NOMO-1 (cell line): ENCODE measurements around the gene MMP13.
"Not testable (repeated sequence)": the region's sequence is repeated elsewhere in the genome, so short reads cannot be mapped to it uniquely, and the experiment has no call there.

Experiments used
- DNase-seq, 2 experiments: peaks; one replicate each; lab custom pipeline; 2025; ENCODE audit not compliant: unreplicated experiment in 2 of 2; lab: John Stamatoyannopoulos, UW

Gene MMP13

DNA sequence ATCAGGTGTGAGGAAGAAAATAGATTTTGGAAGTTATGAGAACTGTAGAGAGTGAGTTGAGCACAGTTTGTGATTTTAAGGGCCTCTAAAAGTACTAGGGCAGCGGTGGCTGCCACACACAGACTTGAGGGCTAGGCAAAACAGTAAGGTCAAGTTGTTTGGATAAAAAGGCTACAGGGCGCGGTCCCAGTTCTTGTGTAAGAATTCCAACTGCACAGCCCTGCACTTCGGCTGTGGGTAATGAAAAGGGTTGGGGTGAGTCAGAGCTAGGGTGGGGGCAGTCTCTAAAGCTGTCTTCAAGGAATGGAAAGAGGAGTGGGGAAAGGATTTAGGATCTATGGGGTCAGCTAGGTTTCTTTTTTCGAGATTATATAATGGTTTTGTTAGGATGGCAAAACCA, 49.7 kb downstream of the MMP13 start:
- not testable (repeated sequence) for DNase-seq

DNA sequence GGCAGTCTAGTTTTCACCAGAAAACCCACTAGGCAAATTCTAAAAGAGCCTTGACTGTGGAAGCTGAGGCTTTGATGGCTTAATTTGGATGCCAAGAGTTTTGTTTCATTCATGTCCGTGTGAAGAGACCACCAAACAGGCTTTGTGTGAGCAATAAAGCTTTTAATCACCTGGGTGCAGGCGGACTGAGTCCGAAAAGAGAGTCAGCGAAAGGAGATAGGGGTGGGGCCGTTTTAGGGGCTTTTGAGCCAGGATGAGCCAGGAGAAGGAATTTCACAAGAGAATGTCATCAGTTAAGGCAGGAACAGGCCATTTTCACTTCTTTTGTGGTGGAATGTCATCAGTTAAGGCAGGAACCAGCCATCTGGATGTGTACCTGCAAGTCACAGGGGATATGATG, 51.6 kb downstream of the MMP13 start:
- not testable (repeated sequence) for DNase-seq

DNA sequence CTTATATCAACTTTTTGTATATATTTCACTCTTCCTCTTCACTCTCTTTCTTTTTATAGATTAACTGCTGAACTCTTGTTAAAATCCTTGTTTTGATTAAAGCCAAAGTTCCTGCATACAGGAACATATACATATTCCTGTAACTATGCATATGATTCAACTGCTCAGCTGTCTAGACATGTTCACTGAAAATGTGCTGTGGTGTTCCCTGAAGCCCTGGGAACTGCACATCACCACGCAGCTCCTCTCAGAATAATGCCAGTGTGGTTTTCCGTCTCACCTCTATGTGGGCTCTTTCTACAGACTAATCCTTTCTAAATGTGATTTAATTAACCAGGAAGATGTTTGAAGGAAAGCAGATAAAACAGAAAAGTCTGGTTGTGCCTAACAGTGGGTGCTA, 55.2 kb downstream of the MMP13 start:
- no peak for DNase-seq
